ENCODE data around the gene WDR55. TPM values are rescaled to one million over a fixed set of nuclear protein-coding genes. Genes with fewer than 3 reads are reported as not detected.
A peak's percentile ranks its signal among the peaks of the same experiment; 100 is the strongest.
"Not testable (repeated sequence)": the region's sequence is repeated elsewhere in the genome, so short reads cannot be mapped to it uniquely, and the experiment has no call there.

The WDR55 gene
- total and polyA plus RNA-seq, 3 experiments from 2014 or later: 17.3 to 40.7 (median 40.1) TPM

DNA sequence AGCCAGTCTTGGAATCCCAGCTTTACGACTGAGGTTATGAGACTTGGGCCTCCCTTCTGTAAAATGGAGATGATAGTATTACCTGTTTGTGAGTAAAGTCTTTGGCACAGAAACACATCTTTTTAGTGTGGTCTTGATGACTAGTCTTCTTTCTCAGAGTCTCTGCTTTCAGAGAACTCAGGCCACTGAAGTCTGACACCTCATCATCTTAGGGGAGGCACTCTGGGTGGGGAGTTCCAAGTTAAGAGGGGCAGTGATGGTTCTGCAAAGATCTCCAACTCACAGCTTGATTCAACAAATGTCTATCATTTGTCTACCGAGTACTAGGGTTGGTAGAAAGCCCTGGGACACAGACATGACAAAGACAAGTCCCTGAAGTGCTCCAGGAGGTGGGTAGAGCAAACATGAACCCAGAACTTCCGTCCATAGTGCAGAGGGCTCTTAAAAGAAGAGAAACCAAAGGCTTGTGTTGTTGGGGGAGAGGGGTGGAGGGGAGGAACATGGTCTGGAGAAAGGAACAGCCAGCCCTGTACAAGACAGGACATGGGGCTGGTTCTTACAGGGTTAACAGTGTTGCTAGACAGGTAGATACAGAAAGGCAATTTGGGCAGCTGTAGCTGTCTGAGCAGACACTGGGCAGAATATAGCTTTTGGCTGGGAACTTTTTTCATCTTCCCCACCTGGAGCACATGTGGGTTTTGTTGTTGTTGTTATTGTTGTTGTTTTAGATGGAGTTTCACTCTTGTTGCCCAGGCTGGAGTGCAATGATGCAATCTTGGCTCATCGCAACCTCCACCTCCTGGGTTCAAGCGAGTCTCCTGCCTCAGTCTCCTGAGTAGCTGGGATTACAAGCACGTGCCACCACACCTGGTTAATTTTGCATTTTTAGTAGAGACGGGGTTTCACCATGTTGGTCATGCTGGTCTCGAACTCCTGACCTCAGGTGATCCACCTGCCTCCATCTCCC is 29.1 kb upstream of the WDR55 start:
- ChIA-PET CTCF (interaction anchor here (0.6 to 4.8 kb wide), 8 partner anchors 9 to 263 kb away, joined by 3 to 21 read pairs (median 4); partner anchors contain the start of genes APBB3, HARS1, HARS2 and IK), POLR2A (interaction anchor here (0.6 to 1.8 kb wide), 2 partner anchors 12 to 23 kb away, joined by 9 to 10 read pairs; partner anchors contain the start of genes IK and NDUFA2)
- no peaks in the 10 kb centered on the region for H3K27me3 ChIP-seq (ENCODE audit: insufficient read depth, low read length, poor library complexity, severe bottlenecking)
- H3K4me1 ChIP-seq (ENCODE audit: insufficient read depth, low read length): peaks cover 21% of the 10 kb centered on the region
- Mint-ChIP-seq H3K36me3 (peaks cover 0 to 8% (median 2%) of the 10 kb centered on the region in 3 donors), H3K4me3 (peak overlapping the region in 1 of 7 donors; percentile 79), H3K4me1 (peaks cover 32 to 45% (median 44%) of the 10 kb centered on the region in 3 donors), H3K27me3 (peaks cover 3 to 7% of the 10 kb centered on the region in 2 donors), H3K27ac (peak overlapping the region in 4 of 8 donors; percentile 23 to 61 (median 38)), H3K9me3 (peaks cover 0 to 2% (median 0%) of the 10 kb centered on the region in 5 donors)
- no peak overlapping the region for H3K4me3 ChIP-seq (ENCODE audit: low read length)
- DNase-seq: no peak
- H3K27ac ChIP-seq (ENCODE audit: low read depth, low read length): no peak overlapping the region
- H3K9me3 ChIP-seq (ENCODE audit: low read length): no peaks in the 10 kb centered on the region
- H3K36me3 ChIP-seq (ENCODE audit: insufficient read depth, low read length): no peaks in the 10 kb centered on the region

DNA sequence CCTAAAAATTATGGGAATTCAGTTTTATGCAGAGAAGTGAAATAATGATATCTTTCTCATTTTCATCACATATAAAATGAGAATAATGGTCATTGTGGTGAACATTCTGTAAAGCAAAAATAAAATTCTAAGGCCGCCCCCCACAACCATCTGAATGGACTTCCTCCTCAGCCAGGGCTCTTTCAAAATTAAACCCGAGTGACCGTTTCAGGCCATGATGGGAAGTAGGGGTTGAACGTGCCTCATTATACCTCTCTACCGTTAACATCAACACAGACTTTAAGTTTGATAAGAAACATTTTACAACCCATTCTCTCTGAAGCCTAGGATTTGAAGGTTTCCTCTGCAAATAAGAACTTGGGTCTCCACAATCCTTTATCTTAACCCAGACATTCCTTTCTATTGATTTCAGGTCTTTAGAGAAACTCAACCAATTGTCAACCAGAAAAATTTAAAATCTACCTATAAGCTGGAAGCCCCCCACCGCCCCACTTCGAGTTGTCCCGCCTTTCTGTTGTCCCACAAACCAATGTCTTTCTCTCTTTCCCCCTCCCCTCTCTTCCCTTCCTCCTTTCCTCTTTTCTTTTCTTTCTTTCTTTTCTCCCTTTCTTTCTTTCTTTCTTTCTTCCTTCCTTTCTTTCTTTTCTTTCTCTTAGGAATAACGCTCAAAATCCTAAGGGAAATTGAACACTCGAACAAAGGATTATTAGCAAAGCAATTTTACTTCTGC is 27.2 kb upstream of the WDR55 start:
- Histone ChIP-seq H3K9me3 (ENCODE audit: low read length) (no peaks in the 10 kb centered on the region), H3K27ac (ENCODE audit: low read depth, low read length) (no peak overlapping the region), H3K4me1 (ENCODE audit: insufficient read depth, low read length) (peaks cover 24% of the 10 kb centered on the region), H3K27me3 (ENCODE audit: insufficient read depth, low read length, poor library complexity, severe bottlenecking) (no peaks in the 10 kb centered on the region), H3K4me3 (ENCODE audit: low read length) (no peak overlapping the region), H3K36me3 (ENCODE audit: insufficient read depth, low read length) (no peaks in the 10 kb centered on the region)
- no peak for DNase-seq
- peaks cover 0 to 2% (median 0%) of the 10 kb centered on the region in 5 donors for H3K9me3 Mint-ChIP-seq
- H3K4me3 Mint-ChIP-seq: peak overlapping the region in 4 of 7 donors; percentile 48 to 81 (median 60)
- H3K27me3 Mint-ChIP-seq: peaks cover 3 to 6% of the 10 kb centered on the region in 2 donors
- ChIA-PET CTCF (no interaction called here), POLR2A (no interaction called here)
- H3K27ac Mint-ChIP-seq: peak overlapping the region in 2 of 8 donors; percentile 77 to 79
- peaks cover 0 to 21% (median 2%) of the 10 kb centered on the region in 3 donors for H3K36me3 Mint-ChIP-seq
- peaks cover 40 to 52% (median 52%) of the 10 kb centered on the region in 3 donors for H3K4me1 Mint-ChIP-seq

DNA sequence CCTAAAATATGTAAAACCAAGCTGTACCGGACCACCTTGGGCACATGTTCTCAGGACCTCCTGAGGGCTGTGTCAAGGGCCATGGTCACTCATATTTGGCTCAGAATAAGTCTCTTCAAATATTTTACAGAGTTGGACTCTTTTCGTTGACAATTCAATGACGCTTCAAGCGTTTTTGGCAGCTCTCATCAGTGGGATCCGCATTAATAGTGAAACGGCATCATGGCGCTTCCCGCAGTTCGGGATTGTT is 25.9 kb upstream of the WDR55 start:
- ChIA-PET CTCF (interaction anchor here (0.7 to 2.1 kb wide), 8 partner anchors 8 to 265 kb away, joined by 3 to 13 read pairs (median 3); partner anchors contain the start of genes EIF4EBP3, IK and NDUFA2), POLR2A (interaction anchor here (1.5 to 2.0 kb wide), 2 partner anchors 9 to 72 kb away, joined by 7 to 12 read pairs; partner anchors contain the start of genes IK and NDUFA2)
- H3K4me3 Mint-ChIP-seq: peak overlapping the region; percentile 86 to 96 (median 90)
- Histone ChIP-seq H3K27ac (ENCODE audit: low read depth, low read length) (peak overlapping the region; percentile 86), H3K4me1 (ENCODE audit: insufficient read depth, low read length) (peaks cover 18% of the 10 kb centered on the region), H3K4me3 (ENCODE audit: low read length) (peak overlapping the region; percentile 62)
- not testable (repeated sequence) for H3K9me3 ChIP-seq (ENCODE audit: low read length); H3K36me3 ChIP-seq (ENCODE audit: insufficient read depth, low read length); H3K9me3 Mint-ChIP-seq; H3K27me3 ChIP-seq (ENCODE audit: insufficient read depth, low read length, poor library complexity, severe bottlenecking); H3K27me3 Mint-ChIP-seq; DNase-seq
- H3K27ac Mint-ChIP-seq: peak overlapping the region; percentile 79 to 99 (median 97)
- H3K4me1 Mint-ChIP-seq: peaks cover 31 to 46% (median 41%) of the 10 kb centered on the region in 3 donors
- peaks cover 0 to 30% (median 2%) of the 10 kb centered on the region in 3 donors for H3K36me3 Mint-ChIP-seq

DNA sequence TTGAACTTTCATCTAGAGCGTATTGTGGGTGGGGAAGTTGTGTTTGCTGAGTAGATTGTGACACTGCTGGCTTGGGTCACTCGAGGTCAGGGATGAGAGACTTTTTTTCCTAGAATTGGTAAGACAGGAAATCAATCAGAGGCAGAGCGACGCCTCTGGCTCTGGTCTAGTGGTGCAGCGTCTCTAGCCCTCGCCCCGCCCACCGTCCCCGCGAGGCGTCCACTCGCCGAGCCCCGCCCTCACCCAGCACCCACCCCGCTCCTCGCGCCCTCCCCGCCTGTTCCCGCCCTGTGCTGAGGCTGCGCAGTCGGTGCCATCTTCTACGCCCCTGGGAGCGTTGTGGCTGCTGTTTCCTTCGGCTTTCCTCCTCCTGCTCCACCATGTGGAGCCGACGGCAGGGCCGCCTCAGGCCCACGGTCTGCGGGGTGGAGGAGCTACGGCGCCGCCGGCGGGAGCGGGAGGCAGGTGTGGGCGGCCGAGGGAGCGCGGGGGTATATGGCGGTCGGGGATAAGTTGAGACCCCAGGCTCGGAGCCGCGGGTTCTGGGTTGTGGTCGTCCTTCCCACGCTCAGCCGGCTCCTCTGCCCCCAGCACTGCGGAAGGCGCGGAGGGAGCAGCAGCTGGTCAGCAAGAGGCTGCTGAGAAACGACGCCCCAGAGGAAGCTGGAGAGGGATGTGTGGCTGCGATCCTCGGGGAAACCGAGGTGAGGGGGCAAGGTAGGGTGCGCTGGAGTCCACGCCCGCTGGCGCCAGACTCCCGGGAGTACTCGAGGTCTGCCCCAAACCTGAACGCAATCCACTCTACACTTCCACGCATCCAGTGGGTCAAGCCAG is 25.3 kb upstream of the WDR55 start, which contains the start of gene TMCO6:
TSS of gene TMCO6 (plus strand) at position 304 of the 834 bp plus-strand sequence. CDS start at position 381, 77 bp downstream.
- Mint-ChIP-seq H3K4me3 (peak within 1 kb of the TSS; percentile 86 to 96 (median 90)), H3K36me3 (peaks cover 0 to 36% (median 2%) of the 10 kb centered on the region in 3 donors), H3K4me1 (peaks cover 28 to 48% (median 37%) of the 10 kb centered on the region in 3 donors), H3K27ac (peak within 1 kb of the TSS; percentile 79 to 99 (median 97)), H3K9me3 (no peaks in the 10 kb centered on the region), H3K27me3 (no peaks in the 10 kb centered on the region)
- Histone ChIP-seq H3K27me3 (ENCODE audit: insufficient read depth, low read length, poor library complexity, severe bottlenecking) (no peaks in the 10 kb centered on the region), H3K4me1 (ENCODE audit: insufficient read depth, low read length) (peaks cover 18% of the 10 kb centered on the region), H3K27ac (ENCODE audit: low read depth, low read length) (peak within 1 kb of the TSS; percentile 86), H3K4me3 (ENCODE audit: low read length) (peak within 1 kb of the TSS; percentile 62), H3K36me3 (ENCODE audit: insufficient read depth, low read length) (no peaks in the 10 kb centered on the region), H3K9me3 (ENCODE audit: low read length) (no peaks in the 10 kb centered on the region)
- DNase-seq: peak; percentile 92 to 99 (median 96)
- ChIA-PET POLR2A (interaction anchor here (0.6 to 2.0 kb wide), 5 partner anchors 8 to 106 kb away, joined by 3 to 12 read pairs (median 4); partner anchors contain the start of genes IK, NDUFA2 and SRA1), CTCF (interaction anchor here (0.7 to 2.1 kb wide), 10 partner anchors 8 to 265 kb away, joined by 3 to 13 read pairs (median 3); partner anchors contain the start of genes EIF4EBP3, HARS1, HARS2 and IK)

DNA sequence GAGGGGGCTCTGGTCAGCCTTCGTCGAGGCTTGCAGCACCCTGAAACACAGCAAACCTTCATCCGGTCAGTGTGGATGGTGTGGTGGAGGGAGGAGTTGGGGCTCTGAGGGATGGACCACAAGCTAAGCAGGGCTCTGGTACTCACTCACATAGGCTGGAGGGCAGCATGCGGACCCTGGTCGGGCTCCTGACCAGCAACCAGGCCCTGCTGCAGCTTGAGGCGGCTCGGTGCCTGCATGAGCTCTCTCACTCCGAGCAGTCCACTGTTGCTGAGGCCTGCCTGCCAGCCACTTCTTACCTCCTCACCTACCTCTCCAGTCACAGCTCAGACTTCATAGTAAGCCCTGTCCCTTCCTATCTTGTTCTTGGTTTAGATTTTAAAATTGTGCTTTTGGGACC is 23.0 kb upstream of the WDR55 start:
- CTCF ChIA-PET: interaction anchor here (1.1 to 2.5 kb wide), 2 partner anchors 94 to 290 kb away, joined by 3 to 9 read pairs; partner anchors contain the start of gene EIF4EBP3

DNA sequence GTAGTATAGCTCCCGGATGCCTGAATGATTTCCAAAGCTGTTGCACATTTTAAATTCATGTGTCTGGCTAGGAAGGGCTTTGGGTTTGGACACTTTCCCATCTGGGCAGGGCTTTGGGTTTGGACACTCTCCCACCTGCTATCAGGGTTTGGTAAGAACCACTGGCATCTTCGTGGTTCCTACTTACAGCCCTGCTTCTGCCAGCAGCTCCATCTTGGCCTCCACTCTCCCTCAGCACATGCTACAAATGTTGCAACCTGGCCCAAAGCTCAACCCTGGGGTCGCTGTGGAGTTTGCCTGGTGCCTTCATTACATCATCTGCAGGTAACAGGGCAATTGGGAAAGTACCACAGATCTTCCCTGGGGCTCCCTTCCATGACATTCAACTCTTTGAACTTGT is 22.0 kb upstream of the WDR55 start:
- ChIA-PET CTCF (interaction anchor here (1.1 to 2.5 kb wide), 2 partner anchors 95 to 291 kb away, joined by 3 to 9 read pairs; partner anchors contain the start of gene EIF4EBP3), POLR2A (interaction anchor here (1.4 kb wide), 1 partner anchor 79 kb away, joined by 3 read pairs; the partner anchor contains the start of gene APBB3)
- H3K4me1 Mint-ChIP-seq: peaks cover 45 to 78% (median 60%) of the 10 kb centered on the region in 3 donors
- Histone ChIP-seq H3K27me3 (ENCODE audit: insufficient read depth, low read length, poor library complexity, severe bottlenecking) (no peaks in the 10 kb centered on the region), H3K27ac (ENCODE audit: low read depth, low read length) (no peak overlapping the region), H3K9me3 (ENCODE audit: low read length) (no peaks in the 10 kb centered on the region), H3K4me1 (ENCODE audit: insufficient read depth, low read length) (peaks cover 30% of the 10 kb centered on the region), H3K36me3 (ENCODE audit: insufficient read depth, low read length) (peaks cover 10% of the 10 kb centered on the region), H3K4me3 (ENCODE audit: low read length) (no peak overlapping the region)
- H3K9me3 Mint-ChIP-seq: no peaks in the 10 kb centered on the region
- peak overlapping the region in 2 of 7 donors; percentile 13 to 67 for H3K4me3 Mint-ChIP-seq
- H3K36me3 Mint-ChIP-seq: peaks cover 0 to 60% (median 6%) of the 10 kb centered on the region in 3 donors
- H3K27me3 Mint-ChIP-seq: peaks cover 0 to under 1% of the 10 kb centered on the region in 2 donors
- DNase-seq: no peak
- peak overlapping the region in 2 of 8 donors; percentile 15 to 26 for H3K27ac Mint-ChIP-seq

More for the DNA sequence above, 23.0 kb upstream of the WDR55 start:
- H3K36me3 ChIP-seq (ENCODE audit: insufficient read depth, low read length): peaks cover 10% of the 10 kb centered on the region
- H3K36me3 Mint-ChIP-seq: peaks cover 0 to 53% (median 5%) of the 10 kb centered on the region in 3 donors
- H3K9me3 ChIP-seq (ENCODE audit: low read length): no peaks in the 10 kb centered on the region
- no peak overlapping the region for H3K4me3 ChIP-seq (ENCODE audit: low read length)
- H3K4me1 ChIP-seq (ENCODE audit: insufficient read depth, low read length): peaks cover 26% of the 10 kb centered on the region
- H3K27ac Mint-ChIP-seq: peak overlapping the region in 2 of 8 donors; percentile 55 to 79
- no peak for DNase-seq
- POLR2A ChIA-PET: interaction anchor here (1.4 kb wide), 1 partner anchor 78 kb away, joined by 3 read pairs; the partner anchor contains the start of gene APBB3
- no peaks in the 10 kb centered on the region for H3K27me3 Mint-ChIP-seq
- H3K4me1 Mint-ChIP-seq: peaks cover 37 to 69% (median 52%) of the 10 kb centered on the region in 3 donors
- no peak overlapping the region for H3K27ac ChIP-seq (ENCODE audit: low read depth, low read length)
- no peaks in the 10 kb centered on the region for H3K27me3 ChIP-seq (ENCODE audit: insufficient read depth, low read length, poor library complexity, severe bottlenecking)
- H3K9me3 Mint-ChIP-seq: no peaks in the 10 kb centered on the region
- peak overlapping the region in 1 of 7 donors; percentile 86 for H3K4me3 Mint-ChIP-seq

Data from CD8-positive, alpha-beta memory T cell (primary cell).